Fibroblast of pulmonary artery (primary cell): ENCODE measurements around the gene PPTC7.
A peak's percentile ranks its signal among the peaks of the same experiment; 100 is the strongest.
"Not testable (repeated sequence)": the region's sequence is repeated elsewhere in the genome, so short reads cannot be mapped to it uniquely, and the experiment has no call there.

ENCODE experiments used
- DNase-seq: peaks from one replicate; pipeline ENCODE4 v3.0.0-alpha.2; 2010; ENCODE audit warnings: low read depth
- H3K4me3 ChIP-seq: replicated peaks from 2 replicates; pipeline ENCODE4 v1.5.1; 2011; ENCODE audit warnings: low read depth, mild to moderate bottlenecking, control low read depth, low read length, moderate library complexity
- TF ChIP-seq, protein P1 (sequence below): IDR thresholded peaks from 2 replicates; pipeline ENCODE4 v1.5.1; 2011; ENCODE audit warnings: mild to moderate bottlenecking, control low read depth, low read length, inconsistent platforms; ENCODE audit errors: missing control alignments

PPTC7 gene

DNA sequence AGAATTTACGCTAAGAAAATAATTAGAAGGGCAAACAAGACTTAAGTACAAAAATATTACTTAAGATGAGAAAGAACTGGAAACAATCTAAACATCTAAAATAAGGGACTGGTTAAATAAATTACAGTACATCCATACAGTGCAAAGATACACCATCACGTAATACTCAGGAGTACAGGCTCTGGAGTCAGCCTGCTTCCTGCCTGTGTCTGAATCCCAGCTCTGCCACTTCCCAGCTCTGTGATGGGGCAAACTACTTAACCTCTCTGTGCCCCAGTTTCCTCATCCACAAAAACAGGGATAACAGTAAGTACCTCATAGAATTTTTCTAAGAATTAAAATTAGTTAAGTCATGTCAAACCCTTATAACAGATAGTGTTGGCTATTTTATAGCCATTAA, 36.0 kb downstream of the PPTC7 start:
- no peak for DNase-seq
- no peak overlapping the region for H3K4me3 ChIP-seq
- TF ChIP-seq, protein P1, sequence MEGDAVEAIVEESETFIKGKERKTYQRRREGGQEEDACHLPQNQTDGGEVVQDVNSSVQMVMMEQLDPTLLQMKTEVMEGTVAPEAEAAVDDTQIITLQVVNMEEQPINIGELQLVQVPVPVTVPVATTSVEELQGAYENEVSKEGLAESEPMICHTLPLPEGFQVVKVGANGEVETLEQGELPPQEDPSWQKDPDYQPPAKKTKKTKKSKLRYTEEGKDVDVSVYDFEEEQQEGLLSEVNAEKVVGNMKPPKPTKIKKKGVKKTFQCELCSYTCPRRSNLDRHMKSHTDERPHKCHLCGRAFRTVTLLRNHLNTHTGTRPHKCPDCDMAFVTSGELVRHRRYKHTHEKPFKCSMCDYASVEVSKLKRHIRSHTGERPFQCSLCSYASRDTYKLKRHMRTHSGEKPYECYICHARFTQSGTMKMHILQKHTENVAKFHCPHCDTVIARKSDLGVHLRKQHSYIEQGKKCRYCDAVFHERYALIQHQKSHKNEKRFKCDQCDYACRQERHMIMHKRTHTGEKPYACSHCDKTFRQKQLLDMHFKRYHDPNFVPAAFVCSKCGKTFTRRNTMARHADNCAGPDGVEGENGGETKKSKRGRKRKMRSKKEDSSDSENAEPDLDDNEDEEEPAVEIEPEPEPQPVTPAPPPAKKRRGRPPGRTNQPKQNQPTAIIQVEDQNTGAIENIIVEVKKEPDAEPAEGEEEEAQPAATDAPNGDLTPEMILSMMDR: no peak

GRCh38 chr12:110546339-110546738, 36.8 kb downstream of the PPTC7 start:
- H3K4me3 ChIP-seq: no peak overlapping the region

GRCh38 chr12:110545812-110546211, 37.3 kb downstream of the PPTC7 start:
- TF ChIP-seq, protein P1: no peak
- no peak overlapping the region for H3K4me3 ChIP-seq
- DNase-seq: no peak

More at GRCh38 chr12:110546339-110546738, 36.8 kb downstream of the PPTC7 start:
- TF ChIP-seq, protein P1: no peak
- DNase-seq: peak; percentile 85

DNA sequence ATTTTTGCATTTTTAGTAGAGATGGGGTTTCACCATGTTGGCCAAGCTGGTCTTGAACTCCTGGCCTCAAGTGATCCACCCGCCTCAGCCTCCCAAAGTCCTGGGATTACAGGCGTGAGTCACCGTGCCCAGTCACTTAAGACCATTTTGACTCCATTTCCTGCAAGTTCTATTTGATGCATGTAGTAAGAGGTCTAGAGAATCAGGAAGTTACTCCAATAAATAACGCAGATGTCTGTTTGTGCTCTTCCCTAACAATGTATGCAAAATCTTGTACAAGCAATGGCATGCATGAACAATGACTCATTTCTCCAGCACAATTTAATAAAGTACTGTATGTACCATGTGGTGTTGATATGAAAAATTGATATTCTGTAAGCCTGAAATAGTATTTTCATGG, 37.9 kb downstream of the PPTC7 start:
- peak; percentile 94 for DNase-seq
- H3K4me3 ChIP-seq: not testable (repeated sequence)

- no peak for DNase-seq
- H3K4me3 ChIP-seq: no peak overlapping the region
- TF ChIP-seq, protein P1: no peak
Observed at GRCh38 chr12:110543965-110544364, 39.2 kb downstream of the PPTC7 start.

- TF ChIP-seq, protein P1: no peak
- DNase-seq: peak; percentile 95
- H3K4me3 ChIP-seq: no peak overlapping the region
Observed at GRCh38 chr12:110543252-110543959, 39.7 kb downstream of the PPTC7 start.

GRCh38 chr12:110540048-110540447, 43.1 kb downstream of the PPTC7 start:
- TF ChIP-seq, protein P1: no peak
- DNase-seq: no peak
- no peak overlapping the region for H3K4me3 ChIP-seq
